K562 (cell line): Measurements from ENCODE around the gene INCA1. TPM values are rescaled to one million over a fixed set of nuclear protein-coding genes. Genes with fewer than 3 reads are reported as not detected.

Experiments used
- polyA plus RNA-seq, 8 experiments: library from polyadenylated mRNA; depleted of rRNA in 4 of 8; stranded (reverse) in 5 of 8; unstranded in 3 of 8; fragments of >200 nt; fragmentation: Nextera tagmentation in 2 of 8; fragmentation: Illumina TruSeq in 1 of 8; extraction: Ambion mirVana in 2 of 8; extraction: Trizol in 1 of 8; gene quantifications; 2 replicates each; pipeline versions ENCODE4 v1.2.1 to v1.2.3, GENCODE V29; 2011 to 2014; ENCODE audit warnings: inconsistent platforms in 1 of 8, missing spikeins in 1 of 8
- total RNA-seq, 7 experiments: library from RNA; depleted of rRNA in 6 of 7; stranded (reverse); fragments of >200 nt in 6 of 7; fragmentation: Illumina TruSeq in 2 of 7; extraction: Trizol in 2 of 7; gene quantifications; 2 replicates each; pipeline versions ENCODE4 v1.2.1 to v1.2.3, GENCODE V29; 2011 to 2021; ENCODE audit warnings: low replicate concordance in 1 of 7
- TF ChIP-seq, protein P1 (sequence below): fragments of 200-600 bp; sonication (generic); IDR thresholded peaks from one replicate; pipeline ENCODE4 v1.6.1; 2012; ENCODE audit warnings: mild to moderate bottlenecking, low read depth, low read length, inconsistent platforms

INCA1 gene
- total and polyA plus RNA-seq, 9 of the 15 experiments (the other 6 are each of a cell fraction or from before 2014, with no cell fraction given) = 0.08 to 0.50 (median 0.13) TPM; not detected in 4

DNA sequence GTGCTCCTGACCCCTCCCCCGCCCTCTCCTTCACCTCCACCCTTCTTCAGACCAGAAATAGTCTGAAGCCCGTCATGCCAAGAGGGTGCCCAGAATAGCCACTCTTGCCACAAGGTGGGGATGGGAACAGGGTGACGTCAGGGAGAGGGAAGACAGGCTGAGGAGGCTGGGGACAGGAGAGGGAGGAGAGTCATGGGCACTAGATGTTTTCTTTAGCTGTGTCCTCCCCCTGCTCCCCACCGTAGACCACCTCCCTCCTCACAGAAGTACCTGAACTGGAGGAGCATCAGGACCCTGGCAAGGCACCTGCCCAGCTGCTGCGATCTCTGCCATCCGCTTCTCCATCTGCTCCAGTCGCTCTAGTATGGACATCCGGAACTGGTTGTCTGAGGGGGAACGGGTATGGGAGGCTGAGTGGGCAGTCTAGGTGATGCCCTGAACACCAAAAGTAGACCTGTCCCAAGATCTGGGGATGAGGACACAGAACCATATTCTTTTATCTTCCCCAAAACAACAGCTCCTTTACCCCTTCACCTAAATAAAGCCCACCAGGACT is 23.1 kb downstream of the INCA1 start (continued):
- TF ChIP-seq, protein P1, sequence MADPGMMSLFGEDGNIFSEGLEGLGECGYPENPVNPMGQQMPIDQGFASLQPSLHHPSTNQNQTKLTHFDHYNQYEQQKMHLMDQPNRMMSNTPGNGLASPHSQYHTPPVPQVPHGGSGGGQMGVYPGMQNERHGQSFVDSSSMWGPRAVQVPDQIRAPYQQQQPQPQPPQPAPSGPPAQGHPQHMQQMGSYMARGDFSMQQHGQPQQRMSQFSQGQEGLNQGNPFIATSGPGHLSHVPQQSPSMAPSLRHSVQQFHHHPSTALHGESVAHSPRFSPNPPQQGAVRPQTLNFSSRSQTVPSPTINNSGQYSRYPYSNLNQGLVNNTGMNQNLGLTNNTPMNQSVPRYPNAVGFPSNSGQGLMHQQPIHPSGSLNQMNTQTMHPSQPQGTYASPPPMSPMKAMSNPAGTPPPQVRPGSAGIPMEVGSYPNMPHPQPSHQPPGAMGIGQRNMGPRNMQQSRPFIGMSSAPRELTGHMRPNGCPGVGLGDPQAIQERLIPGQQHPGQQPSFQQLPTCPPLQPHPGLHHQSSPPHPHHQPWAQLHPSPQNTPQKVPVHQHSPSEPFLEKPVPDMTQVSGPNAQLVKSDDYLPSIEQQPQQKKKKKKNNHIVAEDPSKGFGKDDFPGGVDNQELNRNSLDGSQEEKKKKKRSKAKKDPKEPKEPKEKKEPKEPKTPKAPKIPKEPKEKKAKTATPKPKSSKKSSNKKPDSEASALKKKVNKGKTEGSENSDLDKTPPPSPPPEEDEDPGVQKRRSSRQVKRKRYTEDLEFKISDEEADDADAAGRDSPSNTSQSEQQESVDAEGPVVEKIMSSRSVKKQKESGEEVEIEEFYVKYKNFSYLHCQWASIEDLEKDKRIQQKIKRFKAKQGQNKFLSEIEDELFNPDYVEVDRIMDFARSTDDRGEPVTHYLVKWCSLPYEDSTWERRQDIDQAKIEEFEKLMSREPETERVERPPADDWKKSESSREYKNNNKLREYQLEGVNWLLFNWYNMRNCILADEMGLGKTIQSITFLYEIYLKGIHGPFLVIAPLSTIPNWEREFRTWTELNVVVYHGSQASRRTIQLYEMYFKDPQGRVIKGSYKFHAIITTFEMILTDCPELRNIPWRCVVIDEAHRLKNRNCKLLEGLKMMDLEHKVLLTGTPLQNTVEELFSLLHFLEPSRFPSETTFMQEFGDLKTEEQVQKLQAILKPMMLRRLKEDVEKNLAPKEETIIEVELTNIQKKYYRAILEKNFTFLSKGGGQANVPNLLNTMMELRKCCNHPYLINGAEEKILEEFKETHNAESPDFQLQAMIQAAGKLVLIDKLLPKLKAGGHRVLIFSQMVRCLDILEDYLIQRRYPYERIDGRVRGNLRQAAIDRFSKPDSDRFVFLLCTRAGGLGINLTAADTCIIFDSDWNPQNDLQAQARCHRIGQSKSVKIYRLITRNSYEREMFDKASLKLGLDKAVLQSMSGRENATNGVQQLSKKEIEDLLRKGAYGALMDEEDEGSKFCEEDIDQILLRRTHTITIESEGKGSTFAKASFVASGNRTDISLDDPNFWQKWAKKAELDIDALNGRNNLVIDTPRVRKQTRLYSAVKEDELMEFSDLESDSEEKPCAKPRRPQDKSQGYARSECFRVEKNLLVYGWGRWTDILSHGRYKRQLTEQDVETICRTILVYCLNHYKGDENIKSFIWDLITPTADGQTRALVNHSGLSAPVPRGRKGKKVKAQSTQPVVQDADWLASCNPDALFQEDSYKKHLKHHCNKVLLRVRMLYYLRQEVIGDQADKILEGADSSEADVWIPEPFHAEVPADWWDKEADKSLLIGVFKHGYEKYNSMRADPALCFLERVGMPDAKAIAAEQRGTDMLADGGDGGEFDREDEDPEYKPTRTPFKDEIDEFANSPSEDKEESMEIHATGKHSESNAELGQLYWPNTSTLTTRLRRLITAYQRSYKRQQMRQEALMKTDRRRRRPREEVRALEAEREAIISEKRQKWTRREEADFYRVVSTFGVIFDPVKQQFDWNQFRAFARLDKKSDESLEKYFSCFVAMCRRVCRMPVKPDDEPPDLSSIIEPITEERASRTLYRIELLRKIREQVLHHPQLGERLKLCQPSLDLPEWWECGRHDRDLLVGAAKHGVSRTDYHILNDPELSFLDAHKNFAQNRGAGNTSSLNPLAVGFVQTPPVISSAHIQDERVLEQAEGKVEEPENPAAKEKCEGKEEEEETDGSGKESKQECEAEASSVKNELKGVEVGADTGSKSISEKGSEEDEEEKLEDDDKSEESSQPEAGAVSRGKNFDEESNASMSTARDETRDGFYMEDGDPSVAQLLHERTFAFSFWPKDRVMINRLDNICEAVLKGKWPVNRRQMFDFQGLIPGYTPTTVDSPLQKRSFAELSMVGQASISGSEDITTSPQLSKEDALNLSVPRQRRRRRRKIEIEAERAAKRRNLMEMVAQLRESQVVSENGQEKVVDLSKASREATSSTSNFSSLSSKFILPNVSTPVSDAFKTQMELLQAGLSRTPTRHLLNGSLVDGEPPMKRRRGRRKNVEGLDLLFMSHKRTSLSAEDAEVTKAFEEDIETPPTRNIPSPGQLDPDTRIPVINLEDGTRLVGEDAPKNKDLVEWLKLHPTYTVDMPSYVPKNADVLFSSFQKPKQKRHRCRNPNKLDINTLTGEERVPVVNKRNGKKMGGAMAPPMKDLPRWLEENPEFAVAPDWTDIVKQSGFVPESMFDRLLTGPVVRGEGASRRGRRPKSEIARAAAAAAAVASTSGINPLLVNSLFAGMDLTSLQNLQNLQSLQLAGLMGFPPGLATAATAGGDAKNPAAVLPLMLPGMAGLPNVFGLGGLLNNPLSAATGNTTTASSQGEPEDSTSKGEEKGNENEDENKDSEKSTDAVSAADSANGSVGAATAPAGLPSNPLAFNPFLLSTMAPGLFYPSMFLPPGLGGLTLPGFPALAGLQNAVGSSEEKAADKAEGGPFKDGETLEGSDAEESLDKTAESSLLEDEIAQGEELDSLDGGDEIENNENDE = no peak
